ENCODE measurements around the gene MAPK1. TPM values are rescaled to one million over a fixed set of nuclear protein-coding genes. Genes with fewer than 3 reads are reported as not detected.

Gene MAPK1
- total and polyA plus RNA-seq, 9 of the 15 experiments (the other 6 are each of a cell fraction or from before 2014, with no cell fraction given): 46.3 to 575 (median 283) TPM

DNA sequence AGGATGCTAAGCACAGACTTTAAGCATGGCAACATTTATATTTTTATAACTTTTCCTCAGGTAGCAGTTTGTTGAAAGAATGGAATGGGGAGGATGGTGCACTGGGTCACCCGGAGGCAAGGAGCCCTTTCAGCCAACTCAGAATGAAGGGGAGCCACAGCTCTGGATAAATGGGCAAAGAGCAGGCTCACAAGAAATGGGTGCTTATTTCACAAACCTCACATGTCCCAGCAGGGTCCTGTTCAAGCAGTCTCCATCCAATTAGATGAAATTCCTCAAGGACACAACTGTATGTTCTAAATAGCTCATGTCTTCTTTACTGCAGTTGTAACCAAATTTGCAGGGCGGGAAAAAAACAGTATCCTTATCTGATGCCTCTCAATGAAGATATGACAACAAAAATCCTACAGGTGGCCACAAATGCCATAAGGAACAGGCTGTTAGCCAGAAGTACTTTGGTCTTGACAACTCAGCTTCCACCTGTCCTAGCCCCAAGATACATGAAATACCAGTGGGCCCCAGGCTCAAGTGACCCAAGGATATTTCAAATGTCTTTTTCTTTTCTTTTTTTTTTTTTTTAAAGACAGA is 48.2 kb downstream of the MAPK1 start (continued):
- TF ChIP-seq ZNF280A (IDR thresholded peaks at IDR 0.05; ENCODE audit: low read depth, partially characterized antibody) (no peak), HNRNPK (IDR thresholded peaks at IDR 0.05; ENCODE audit: low read depth, low read length, poor library complexity, severe bottlenecking) (no peak), FOXP4 (CRISPR knock-in tag; IDR thresholded peaks at IDR 0.05; ENCODE audit: borderline replicate concordance) (no peak), DNMT1 (IDR thresholded peaks at IDR 0.05) (no peak), ZNF174 (CRISPR knock-in tag; IDR thresholded peaks at IDR 0.05) (no peak), FOS (IDR thresholded peaks at IDR 0.05; ENCODE audit: extremely low read depth, insufficient read length) (no peak), CBFA2T3 (IDR thresholded peaks at IDR 0.05) (no peak), CHD1 (IDR thresholded peaks at IDR 0.05; ENCODE audit: low read length) (no peak), SMARCA5 (IDR thresholded peaks at IDR 0.05) (no peak), MYNN (IDR thresholded peaks at IDR 0.05) (no peak), MYNN (CRISPR knock-in tag; IDR thresholded peaks at IDR 0.05) (no peak), CLOCK (CRISPR knock-in tag; IDR thresholded peaks at IDR 0.05; ENCODE audit: borderline replicate concordance) (no peak), ARID2 (IDR thresholded peaks at IDR 0.05) (no peak), TBP (optimal IDR thresholded peaks at IDR 0.05; ENCODE audit: low read depth, low read length) (no peak)
- TF ChIP-seq, protein P1, sequence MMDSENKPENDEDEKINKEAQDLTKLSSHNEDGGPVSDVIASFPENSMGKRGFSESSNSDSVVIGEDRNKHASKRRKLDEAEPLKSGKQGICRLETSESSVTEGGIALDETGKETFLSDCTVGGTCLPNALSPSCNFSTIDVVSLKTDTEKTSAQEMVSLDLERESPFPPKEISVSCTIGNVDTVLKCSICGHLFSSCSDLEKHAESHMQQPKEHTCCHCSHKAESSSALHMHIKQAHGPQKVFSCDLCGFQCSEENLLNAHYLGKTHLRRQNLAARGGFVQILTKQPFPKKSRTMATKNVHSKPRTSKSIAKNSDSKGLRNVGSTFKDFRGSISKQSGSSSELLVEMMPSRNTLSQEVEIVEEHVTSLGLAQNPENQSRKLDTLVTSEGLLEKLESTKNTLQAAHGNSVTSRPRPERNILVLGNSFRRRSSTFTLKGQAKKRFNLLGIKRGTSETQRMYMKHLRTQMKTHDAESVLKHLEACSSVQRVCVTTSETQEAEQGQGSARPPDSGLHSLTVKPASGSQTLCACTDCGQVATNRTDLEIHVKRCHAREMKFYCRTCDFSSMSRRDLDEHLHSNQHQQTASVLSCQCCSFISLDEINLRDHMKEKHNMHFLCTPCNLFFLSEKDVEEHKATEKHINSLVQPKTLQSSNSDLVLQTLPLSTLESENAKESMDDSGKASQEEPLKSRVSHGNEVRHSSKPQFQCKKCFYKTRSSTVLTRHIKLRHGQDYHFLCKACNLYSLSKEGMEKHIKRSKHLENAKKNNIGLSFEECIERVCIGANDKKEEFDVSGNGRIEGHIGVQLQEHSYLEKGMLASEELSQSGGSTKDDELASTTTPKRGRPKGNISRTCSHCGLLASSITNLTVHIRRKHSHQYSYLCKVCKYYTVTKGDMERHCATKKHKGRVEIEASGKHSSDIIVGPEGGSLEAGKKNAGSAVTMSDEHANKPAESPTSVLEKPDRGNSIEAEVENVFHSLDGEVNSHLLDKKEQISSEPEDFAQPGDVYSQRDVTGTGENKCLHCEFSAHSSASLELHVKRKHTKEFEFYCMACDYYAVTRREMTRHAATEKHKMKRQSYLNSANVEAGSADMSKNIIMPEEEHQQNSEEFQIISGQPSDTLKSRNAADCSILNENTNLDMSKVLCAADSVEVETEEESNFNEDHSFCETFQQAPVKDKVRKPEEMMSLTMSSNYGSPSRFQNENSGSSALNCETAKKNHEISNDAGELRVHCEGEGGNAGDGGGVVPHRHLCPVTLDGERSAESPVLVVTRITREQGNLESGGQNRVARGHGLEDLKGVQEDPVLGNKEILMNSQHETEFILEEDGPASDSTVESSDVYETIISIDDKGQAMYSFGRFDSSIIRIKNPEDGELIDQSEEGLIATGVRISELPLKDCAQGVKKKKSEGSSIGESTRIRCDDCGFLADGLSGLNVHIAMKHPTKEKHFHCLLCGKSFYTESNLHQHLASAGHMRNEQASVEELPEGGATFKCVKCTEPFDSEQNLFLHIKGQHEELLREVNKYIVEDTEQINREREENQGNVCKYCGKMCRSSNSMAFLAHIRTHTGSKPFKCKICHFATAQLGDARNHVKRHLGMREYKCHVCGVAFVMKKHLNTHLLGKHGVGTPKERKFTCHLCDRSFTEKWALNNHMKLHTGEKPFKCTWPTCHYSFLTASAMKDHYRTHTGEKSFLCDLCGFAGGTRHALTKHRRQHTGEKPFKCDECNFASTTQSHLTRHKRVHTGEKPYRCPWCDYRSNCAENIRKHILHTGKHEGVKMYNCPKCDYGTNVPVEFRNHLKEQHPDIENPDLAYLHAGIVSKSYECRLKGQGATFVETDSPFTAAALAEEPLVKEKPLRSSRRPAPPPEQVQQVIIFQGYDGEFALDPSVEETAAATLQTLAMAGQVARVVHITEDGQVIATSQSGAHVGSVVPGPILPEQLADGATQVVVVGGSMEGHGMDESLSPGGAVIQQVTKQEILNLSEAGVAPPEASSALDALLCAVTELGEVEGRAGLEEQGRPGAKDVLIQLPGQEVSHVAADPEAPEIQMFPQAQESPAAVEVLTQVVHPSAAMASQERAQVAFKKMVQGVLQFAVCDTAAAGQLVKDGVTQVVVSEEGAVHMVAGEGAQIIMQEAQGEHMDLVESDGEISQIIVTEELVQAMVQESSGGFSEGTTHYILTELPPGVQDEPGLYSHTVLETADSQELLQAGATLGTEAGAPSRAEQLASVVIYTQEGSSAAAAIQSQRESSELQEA (IDR thresholded peaks at IDR 0.05; ENCODE audit: low read depth): no peak
